ENCODE results near the gene CDPF1. TPM values are rescaled to one million over a fixed set of nuclear protein-coding genes. Genes with fewer than 3 reads are reported as not detected.

The CDPF1 gene
- polyA plus RNA-seq, 2 donors = 6.6 to 7.4 TPM

- 89 to 96% methylated on average over 3 of the region's 3 CpGs for WGBS, 2 donors
- Histone ChIP-seq H3K27ac (ENCODE audit: low read depth in 2 of 2, low read length in 1 of 2) (no peak overlapping the region), H3K27me3 (ENCODE audit: control insufficient read depth in 1 of 2, insufficient read depth in 2 of 2, low read length in 2 of 2) (no peaks in the 10 kb centered on the region), H3K4me3 (ENCODE audit: low read depth in 1 of 2, low read length in 2 of 2) (no peak overlapping the region), H3K9me3 (ENCODE audit: control insufficient read depth in 2 of 2, insufficient read depth in 1 of 2, low read depth in 1 of 2, low read length in 1 of 2) (no peaks in the 10 kb centered on the region), H3K36me3 (ENCODE audit: control insufficient read depth in 2 of 2, insufficient read depth in 2 of 2, low read length in 1 of 2) (peaks cover 4 to 15% of the 10 kb centered on the region in 2 donors), H3K4me1 (ENCODE audit: control insufficient read depth in 2 of 2, insufficient read depth in 2 of 2, low read length in 1 of 2) (peaks cover 3 to 7% of the 10 kb centered on the region in 2 donors)
Observed at GRCh38 chr22:46292173-46292572, 42.1 kb upstream of the CDPF1 start.

DNA sequence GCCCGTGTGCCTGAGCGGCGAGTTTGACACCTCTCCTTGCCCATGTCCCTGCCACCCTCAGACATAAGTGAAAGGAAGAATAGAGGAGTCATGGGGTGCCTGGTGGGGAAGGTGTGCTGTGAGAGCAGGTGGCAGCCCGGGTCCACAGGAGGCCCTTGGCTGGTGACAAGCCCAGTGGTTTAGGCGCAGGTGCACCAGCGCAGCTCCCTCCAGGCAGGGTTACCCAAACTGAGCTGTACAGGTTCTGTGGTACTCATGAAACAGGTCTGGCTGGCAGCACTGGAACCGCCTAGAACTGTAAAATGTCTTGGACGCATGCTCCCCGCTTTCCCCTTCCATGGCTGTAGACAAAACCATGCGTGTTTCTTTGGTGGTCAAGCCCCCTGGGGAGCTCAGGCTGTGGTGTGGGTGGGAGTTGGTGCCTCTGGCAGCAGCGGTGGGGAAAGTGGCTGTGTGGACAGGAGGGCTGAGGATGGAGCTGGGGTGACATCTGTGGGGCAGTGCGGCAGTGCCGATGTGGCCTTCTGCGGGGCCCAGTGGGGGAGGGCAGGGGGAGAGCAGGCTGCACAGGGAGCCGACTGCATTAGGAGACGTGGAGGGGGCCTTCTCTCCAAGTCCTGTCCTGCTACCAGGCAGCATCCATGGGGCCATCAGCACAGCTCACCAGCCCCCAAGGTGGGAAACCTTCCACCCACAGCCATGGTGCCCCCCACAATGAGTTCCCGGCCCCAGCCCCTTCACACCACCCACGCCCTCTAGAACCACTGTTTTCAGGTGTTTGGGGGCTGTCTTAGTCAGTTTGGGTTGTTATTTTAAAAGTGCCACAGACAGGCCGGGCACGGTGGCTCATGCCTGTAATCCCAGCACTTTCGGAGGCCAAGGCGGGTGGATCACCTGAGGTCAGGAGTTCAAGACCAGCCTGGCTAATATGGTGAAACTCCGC lies 41.0 kb upstream of the CDPF1 start:
- Histone ChIP-seq H3K36me3 (ENCODE audit: control insufficient read depth in 2 of 2, insufficient read depth in 2 of 2, low read length in 1 of 2) (peaks cover 4 to 22% of the 10 kb centered on the region in 2 donors), H3K27me3 (ENCODE audit: control insufficient read depth in 1 of 2, insufficient read depth in 2 of 2, low read length in 2 of 2) (no peaks in the 10 kb centered on the region), H3K27ac (ENCODE audit: low read depth in 2 of 2, low read length in 1 of 2) (peak overlapping the region in 1 of 2 donors; percentile 2), H3K4me1 (ENCODE audit: control insufficient read depth in 2 of 2, insufficient read depth in 2 of 2, low read length in 1 of 2) (peaks cover 3 to 6% of the 10 kb centered on the region in 2 donors), H3K9me3 (ENCODE audit: control insufficient read depth in 2 of 2, insufficient read depth in 1 of 2, low read depth in 1 of 2, low read length in 1 of 2) (no peaks in the 10 kb centered on the region), H3K4me3 (ENCODE audit: low read depth in 1 of 2, low read length in 2 of 2) (no peak overlapping the region)
- WGBS, 2 donors = 94 to 96% methylated on average over 23 of the region's 23 CpGs

GRCh38 chr22:46290121-46290842 lies 40.2 kb upstream of the CDPF1 start:
- Histone ChIP-seq H3K27me3 (ENCODE audit: control insufficient read depth in 1 of 2, insufficient read depth in 2 of 2, low read length in 2 of 2) (no peaks in the 10 kb centered on the region), H3K9me3 (ENCODE audit: control insufficient read depth in 2 of 2, insufficient read depth in 1 of 2, low read depth in 1 of 2, low read length in 1 of 2) (no peaks in the 10 kb centered on the region), H3K27ac (ENCODE audit: low read depth in 2 of 2, low read length in 1 of 2) (peak overlapping the region in 1 of 2 donors; percentile 2), H3K4me3 (ENCODE audit: low read depth in 1 of 2, low read length in 2 of 2) (no peak overlapping the region), H3K36me3 (ENCODE audit: control insufficient read depth in 2 of 2, insufficient read depth in 2 of 2, low read length in 1 of 2) (peaks cover 4 to 22% of the 10 kb centered on the region in 2 donors), H3K4me1 (ENCODE audit: control insufficient read depth in 2 of 2, insufficient read depth in 2 of 2, low read length in 1 of 2) (peaks cover 0 to 2% of the 10 kb centered on the region in 2 donors)
- 92 to 95% methylated on average over 17 of the region's 17 CpGs for WGBS, 2 donors

GRCh38 chr22:46289244-46289891 lies 39.3 kb upstream of the CDPF1 start:
- H3K9me3 ChIP-seq (ENCODE audit: control insufficient read depth in 2 of 2, insufficient read depth in 1 of 2, low read depth in 1 of 2, low read length in 1 of 2) = no peaks in the 10 kb centered on the region
- H3K27me3 ChIP-seq (ENCODE audit: control insufficient read depth in 1 of 2, insufficient read depth in 2 of 2, low read length in 2 of 2) = no peaks in the 10 kb centered on the region
- H3K4me1 ChIP-seq (ENCODE audit: control insufficient read depth in 2 of 2, insufficient read depth in 2 of 2, low read length in 1 of 2) = peaks cover 0 to 2% of the 10 kb centered on the region in 2 donors
- H3K4me3 ChIP-seq (ENCODE audit: low read depth in 1 of 2, low read length in 2 of 2) = no peak overlapping the region
- H3K36me3 ChIP-seq (ENCODE audit: control insufficient read depth in 2 of 2, insufficient read depth in 2 of 2, low read length in 1 of 2) = peaks cover 7 to 27% of the 10 kb centered on the region in 2 donors
- WGBS, 2 donors = 83 to 85% methylated on average over 33 of the region's 33 CpGs
- H3K27ac ChIP-seq (ENCODE audit: low read depth in 2 of 2, low read length in 1 of 2) = peak overlapping the region in 1 of 2 donors; percentile 6

GRCh38 chr22:46288846-46289243 lies 38.8 kb upstream of the CDPF1 start:
- Histone ChIP-seq H3K9me3 (ENCODE audit: control insufficient read depth in 2 of 2, insufficient read depth in 1 of 2, low read depth in 1 of 2, low read length in 1 of 2) (no peaks in the 10 kb centered on the region), H3K4me3 (ENCODE audit: low read depth in 1 of 2, low read length in 2 of 2) (no peak overlapping the region), H3K36me3 (ENCODE audit: control insufficient read depth in 2 of 2, insufficient read depth in 2 of 2, low read length in 1 of 2) (peaks cover 7 to 32% of the 10 kb centered on the region in 2 donors), H3K27ac (ENCODE audit: low read depth in 2 of 2, low read length in 1 of 2) (peak overlapping the region in 1 of 2 donors; percentile 6), H3K27me3 (ENCODE audit: control insufficient read depth in 1 of 2, insufficient read depth in 2 of 2, low read length in 2 of 2) (no peaks in the 10 kb centered on the region), H3K4me1 (ENCODE audit: control insufficient read depth in 2 of 2, insufficient read depth in 2 of 2, low read length in 1 of 2) (peaks cover 0 to 2% of the 10 kb centered on the region in 2 donors)
- 89 to 93% methylated on average over 7 of the region's 7 CpGs for WGBS, 2 donors

DNA sequence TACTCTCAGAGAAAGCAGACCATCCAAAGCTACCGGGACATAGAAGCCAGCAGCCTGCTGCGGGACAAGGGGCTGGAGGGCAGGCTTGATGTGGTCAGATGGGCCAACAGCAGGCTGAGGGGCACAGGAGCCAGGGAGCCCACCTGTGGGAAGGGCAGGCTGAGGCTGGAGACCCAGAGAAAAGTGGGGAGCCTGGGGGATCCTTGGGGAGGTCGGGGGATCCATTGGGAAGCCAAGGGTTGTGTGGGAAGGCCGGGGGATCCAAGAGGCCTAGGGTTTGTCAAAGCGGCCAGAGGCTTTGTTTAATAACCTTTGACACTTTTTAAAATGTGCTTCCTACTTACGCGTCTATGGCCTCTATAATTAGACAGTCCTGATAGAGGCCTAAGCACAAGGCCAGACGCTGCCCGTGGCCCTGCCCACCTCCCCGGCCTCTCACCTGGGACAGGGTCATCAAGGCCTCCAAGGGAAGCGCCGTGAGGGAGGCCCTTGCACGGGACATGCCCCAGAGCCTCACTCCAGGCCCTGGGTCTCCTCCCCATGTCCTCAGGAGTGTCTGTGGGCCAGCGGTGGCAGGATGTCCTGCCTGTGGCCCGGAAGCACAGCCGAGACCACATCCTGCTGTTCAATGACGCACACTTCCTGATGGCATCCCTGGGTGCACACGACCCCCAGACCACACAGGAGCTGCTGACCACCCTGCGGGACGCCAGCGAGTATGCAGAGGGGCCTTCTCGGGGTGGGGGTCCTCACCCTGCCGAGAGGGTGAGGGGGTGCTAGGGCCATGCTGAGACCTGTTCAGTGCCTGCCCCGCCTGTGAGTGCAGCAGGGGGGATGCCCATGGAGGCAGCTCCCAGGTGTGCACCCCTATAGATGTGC lies 38.0 kb upstream of the CDPF1 start:
- Histone ChIP-seq H3K4me1 (ENCODE audit: control insufficient read depth in 2 of 2, insufficient read depth in 2 of 2, low read length in 1 of 2) (peaks cover 0 to 2% of the 10 kb centered on the region in 2 donors), H3K27ac (ENCODE audit: low read depth in 2 of 2, low read length in 1 of 2) (peak overlapping the region; percentile 29 to 42), H3K36me3 (ENCODE audit: control insufficient read depth in 2 of 2, insufficient read depth in 2 of 2, low read length in 1 of 2) (peaks cover 7 to 33% of the 10 kb centered on the region in 2 donors), H3K27me3 (ENCODE audit: control insufficient read depth in 1 of 2, insufficient read depth in 2 of 2, low read length in 2 of 2) (no peaks in the 10 kb centered on the region), H3K9me3 (ENCODE audit: control insufficient read depth in 2 of 2, insufficient read depth in 1 of 2, low read depth in 1 of 2, low read length in 1 of 2) (no peaks in the 10 kb centered on the region), H3K4me3 (ENCODE audit: low read depth in 1 of 2, low read length in 2 of 2) (no peak overlapping the region)
- WGBS, 2 donors = 69 to 71% methylated on average over 24 of the region's 24 CpGs

- no peak overlapping the region for H3K4me3 ChIP-seq (ENCODE audit: low read depth in 1 of 2, low read length in 2 of 2)
- peak overlapping the region; percentile 29 to 42 for H3K27ac ChIP-seq (ENCODE audit: low read depth in 2 of 2, low read length in 1 of 2)
Observed at GRCh38 chr22:46286941-46287872, 37.1 kb upstream of the CDPF1 start.

DNA sequence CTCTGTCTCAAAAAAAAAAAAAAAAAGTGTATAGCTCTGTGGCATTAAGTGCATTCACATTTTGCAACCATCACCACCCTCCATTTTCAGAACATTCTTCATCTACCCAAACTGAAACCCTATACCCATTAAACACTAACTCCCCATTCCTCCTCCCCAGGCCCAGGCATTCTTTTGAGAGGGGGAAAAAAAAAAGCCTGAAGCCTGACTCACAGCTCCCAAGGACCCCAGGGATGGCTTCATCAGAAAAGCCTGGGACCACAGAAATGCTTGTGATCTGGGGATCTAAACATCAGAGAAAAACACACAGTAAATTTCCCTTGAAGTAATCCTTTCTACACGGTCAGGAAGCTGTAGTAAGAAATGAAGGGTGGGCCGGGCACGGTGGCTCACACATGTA lies 35.9 kb upstream of the CDPF1 start:
- Histone ChIP-seq H3K27ac (ENCODE audit: low read depth in 2 of 2, low read length in 1 of 2) (no peak overlapping the region), H3K9me3 (ENCODE audit: control insufficient read depth in 2 of 2, insufficient read depth in 1 of 2, low read depth in 1 of 2, low read length in 1 of 2) (no peaks in the 10 kb centered on the region), H3K4me1 (ENCODE audit: control insufficient read depth in 2 of 2, insufficient read depth in 2 of 2, low read length in 1 of 2) (no peaks in the 10 kb centered on the region), H3K27me3 (ENCODE audit: control insufficient read depth in 1 of 2, insufficient read depth in 2 of 2, low read length in 2 of 2) (no peaks in the 10 kb centered on the region), H3K4me3 (ENCODE audit: low read depth in 1 of 2, low read length in 2 of 2) (no peak overlapping the region), H3K36me3 (ENCODE audit: control insufficient read depth in 2 of 2, insufficient read depth in 2 of 2, low read length in 1 of 2) (peaks cover 3 to 43% of the 10 kb centered on the region in 2 donors)
- 91 to 94% methylated on average over 3 of the region's 3 CpGs for WGBS, 2 donors

More at GRCh38 chr22:46286941-46287872, 37.1 kb upstream of the CDPF1 start:
- H3K4me1 ChIP-seq (ENCODE audit: control insufficient read depth in 2 of 2, insufficient read depth in 2 of 2, low read length in 1 of 2) = no peaks in the 10 kb centered on the region
- H3K27me3 ChIP-seq (ENCODE audit: control insufficient read depth in 1 of 2, insufficient read depth in 2 of 2, low read length in 2 of 2) = no peaks in the 10 kb centered on the region
- WGBS, 2 donors = 86% methylated on average over 15 of the region's 15 CpGs
- H3K9me3 ChIP-seq (ENCODE audit: control insufficient read depth in 2 of 2, insufficient read depth in 1 of 2, low read depth in 1 of 2, low read length in 1 of 2) = no peaks in the 10 kb centered on the region
- H3K36me3 ChIP-seq (ENCODE audit: control insufficient read depth in 2 of 2, insufficient read depth in 2 of 2, low read length in 1 of 2) = peaks cover 5 to 33% of the 10 kb centered on the region in 2 donors

Measured in esophagus (tissue), 2 donors.